Pancreas (tissue), 10 donors: ENCODE data around the gene FRG2B. TPM values are rescaled to one million over a fixed set of nuclear protein-coding genes. Genes with fewer than 3 reads are reported as not detected.
"Not testable (repeated sequence)": the region's sequence is repeated elsewhere in the genome, so short reads cannot be mapped to it uniquely, and the experiment has no call there.

Experiments
- ATAC-seq, 4 donors: fragments of 200-7000 bp; cut with Tn5 transposase; one replicate each; pipeline versions ENCODE4 v1.8.0 to v1.9.1; 2020; ENCODE audit warnings: mild to moderate bottlenecking in 4 of 4, moderate library complexity in 4 of 4
- DNase-seq, 6 donors: peaks; one replicate each; pipeline ENCODE4 v3.0.0-alpha.2; 2020
- FAIRE-seq: peaks from 2 replicates; lab custom pipeline; 2012; peaks lifted over from hg19 to GRCh38; lab: Jason Lieb, UNC
- H3K27ac ChIP-seq, 4 donors: fragments of 200-600 bp; sonication (generic); 1 replicate in 3 of 4; 2 replicates in 1 of 4; pipeline versions ENCODE4 v1.5.0 to v1.8.0; 2020
- H3K27me3 ChIP-seq, 4 donors: fragments of 200-600 bp; one replicate each; pipeline ENCODE4 v1.8.0; 2021
- H3K36me3 ChIP-seq, 3 donors: fragments of 200-600 bp; sonication (generic) in 1 of 3; one replicate each; pipeline versions ENCODE4 v1.5.0 to v1.8.0; 2020 to 2021
- H3K4me1 ChIP-seq, 3 donors: fragments of 200-600 bp; one replicate each; pipeline ENCODE4 v1.8.0; 2021
- H3K4me3 ChIP-seq, 4 donors: fragments of 200-600 bp; sonication (generic) in 2 of 4; one replicate each; pipeline versions ENCODE4 v1.5.0 to v1.8.0; 2020 to 2021
- H3K9me3 ChIP-seq, 4 donors: fragments of 200-600 bp; one replicate each; pipeline ENCODE4 v1.8.0; 2021
- CTCF ChIP-seq, 4 donors: fragments of 200-600 bp; sonication (generic) in 3 of 4; IDR thresholded peaks; one replicate each; pipeline versions ENCODE4 v1.5.0 to v1.8.0; 2021; ENCODE audit warnings: antibody characterized with exemption in 4 of 4
- WGBS, 2 donors: extraction: QIAGEN DNeasy Blood & Tissue Kit; methylation state at CpG; one replicate each; pipeline ENCODE4 v1.1.7; 2013; 5-methylcytosine and 5-hydroxymethylcytosine counted together
- intact Hi-C, 3 donors: fragments of 100-400 bp; cut with DNase I; formaldehyde crosslinking; loops; one replicate each; pipeline versions ENCODE4 v1.11.1 to v1.14.2; 2022
- polyA plus RNA-seq, 2 donors: library from polyadenylated mRNA; stranded (reverse); fragments of 200-250 nt; gene quantifications; one replicate each; pipeline ENCODE4 v1.2.3, GENCODE V29; 2013
- total RNA-seq, 6 donors: library from RNA; stranded (reverse); fragmentation: NEBNext Ultra II Directional in 4 of 6; extraction: Animal tissue kit (Norgen Biotek cat#: 25700) in 4 of 6; gene quantifications; one replicate each; pipeline versions ENCODE4 v1.2.1 to v1.2.4, GENCODE V29; 2021 to 2023
- donor health status: healthy with polysubstance abuse.
- donor health status: DM: no; HTN: no; CAD: no; lungs with moderate emphysema.
- donor health status: DM: no; HTN: no; CAD: no.
- donor health status: control.
- donor health status: control.
- donor health status: Bipolar disorder and iron deficiency.
- donor health status: DM: yes; HTN: yes; CAD: no.
- donor health status: DM: no; HTN: no; CAD: no.
- donor health status: DM: no; HTN: no; CAD: no.
- donor health status: DM: yes; HTN: yes; CAD: no.

FRG2B gene
- total and polyA plus RNA-seq, 8 donors: not detected

GRCh38 chr10:133630723-133631249 is 4.2 kb upstream of the FRG2B start:
- FAIRE-seq, H3K27me3 ChIP-seq, H3K36me3 ChIP-seq, ATAC-seq, H3K9me3 ChIP-seq, H3K27ac ChIP-seq, DNase-seq, H3K4me3 ChIP-seq, H3K4me1 ChIP-seq, intact Hi-C loops: not testable (repeated sequence)
- WGBS, 2 donors: 66 to 86% methylated on average over 1 to 2 of the region's 5 CpGs

GRCh38 chr10:133622544-133622943 is 4.1 kb downstream of the FRG2B start:
- H3K9me3 ChIP-seq, H3K4me3 ChIP-seq, intact Hi-C loops, DNase-seq, H3K27ac ChIP-seq, H3K4me1 ChIP-seq, FAIRE-seq, H3K27me3 ChIP-seq, ATAC-seq, H3K36me3 ChIP-seq: not testable (repeated sequence)
- 34 to 36% methylated on average over 21 to 26 of the region's 31 CpGs for WGBS, 2 donors

GRCh38 chr10:133618851-133619250 is 7.7 kb downstream of the FRG2B start:
- ATAC-seq: no peak
- Histone ChIP-seq H3K4me1 (no peaks in the 10 kb centered on the region), H3K27me3 (peaks cover 0 to 4% (median 0%) of the 10 kb centered on the region in 4 donors), H3K9me3 (no peaks in the 10 kb centered on the region), H3K27ac (no peak overlapping the region), H3K36me3 (no peaks in the 10 kb centered on the region), H3K4me3 (no peak overlapping the region)
- intact Hi-C loops: no loop called here
- no peak for TF ChIP-seq CTCF (IDR thresholded peaks at IDR 0.05)
- no peak for FAIRE-seq
- peak in 2 of 6 donors; percentile 34 to 39 for DNase-seq
- WGBS, 2 donors: 66 to 72% methylated on average over 7 of the region's 7 CpGs

- DNase-seq (no peak), ATAC-seq (no peak), FAIRE-seq (no peak)
- H3K9me3 ChIP-seq: no peaks in the 10 kb centered on the region
- H3K4me3 ChIP-seq: no peak overlapping the region
- no peaks in the 10 kb centered on the region for H3K4me1 ChIP-seq
- H3K27ac ChIP-seq: no peak overlapping the region
- H3K36me3 ChIP-seq: no peaks in the 10 kb centered on the region
- no peak for TF ChIP-seq CTCF (IDR thresholded peaks at IDR 0.05)
- peaks cover 0 to 1% (median 0%) of the 10 kb centered on the region in 4 donors for H3K27me3 ChIP-seq
- intact Hi-C loops: no loop called here
- 79 to 80% methylated on average over 7 of the region's 7 CpGs for WGBS, 2 donors
Observed at GRCh38 chr10:133617196-133617595, 9.4 kb downstream of the FRG2B start.

- ATAC-seq: peak; percentile 83 to 93 (median 86)
- Histone ChIP-seq H3K4me3 (no peak overlapping the region), H3K27ac (no peak overlapping the region), H3K9me3 (no peaks in the 10 kb centered on the region), H3K36me3 (no peaks in the 10 kb centered on the region), H3K27me3 (no peaks in the 10 kb centered on the region), H3K4me1 (no peaks in the 10 kb centered on the region)
- WGBS, 2 donors: 74 to 76% methylated on average over 8 of the region's 8 CpGs
- no peak for TF ChIP-seq CTCF (IDR thresholded peaks at IDR 0.05)
- peak; percentile 66 to 93 (median 86) for DNase-seq
- intact Hi-C loops: no loop called here
- no peak for FAIRE-seq
Observed at GRCh38 chr10:133616371-133617130, 10.0 kb downstream of the FRG2B start.
